ENCODE results near the gene ADAMTS12. TPM values are rescaled to one million over a fixed set of nuclear protein-coding genes. Genes with fewer than 3 reads are reported as not detected.

ADAMTS12 gene
- total RNA-seq, 1 experiment from 2014 or later = 0.15 TPM

GRCh38 chr5:33537240-33537639 is 354.6 kb downstream of the ADAMTS12 start:
- POLR2A ChIA-PET = no interaction called here
- Histone ChIP-seq H3K9me3 (ENCODE audit: control insufficient read depth, insufficient read depth, low read depth, low read length) (no peaks in the 10 kb centered on the region), H3K4me1 (ENCODE audit: control insufficient read depth, insufficient read depth, low read length) (no peaks in the 10 kb centered on the region), H3K27ac (ENCODE audit: low read length) (no peak overlapping the region), H3K4me3 (ENCODE audit: low read depth in 2 of 2, low read length in 2 of 2) (no peak overlapping the region), H3K36me3 (ENCODE audit: control insufficient read depth, insufficient read depth, low read length) (no peaks in the 10 kb centered on the region), H3K27me3 (ENCODE audit: control insufficient read depth, insufficient read depth, low read length) (peaks cover 2% of the 10 kb centered on the region; the same call in 1 of the 2 replicates)
- TF ChIP-seq, protein P1, sequence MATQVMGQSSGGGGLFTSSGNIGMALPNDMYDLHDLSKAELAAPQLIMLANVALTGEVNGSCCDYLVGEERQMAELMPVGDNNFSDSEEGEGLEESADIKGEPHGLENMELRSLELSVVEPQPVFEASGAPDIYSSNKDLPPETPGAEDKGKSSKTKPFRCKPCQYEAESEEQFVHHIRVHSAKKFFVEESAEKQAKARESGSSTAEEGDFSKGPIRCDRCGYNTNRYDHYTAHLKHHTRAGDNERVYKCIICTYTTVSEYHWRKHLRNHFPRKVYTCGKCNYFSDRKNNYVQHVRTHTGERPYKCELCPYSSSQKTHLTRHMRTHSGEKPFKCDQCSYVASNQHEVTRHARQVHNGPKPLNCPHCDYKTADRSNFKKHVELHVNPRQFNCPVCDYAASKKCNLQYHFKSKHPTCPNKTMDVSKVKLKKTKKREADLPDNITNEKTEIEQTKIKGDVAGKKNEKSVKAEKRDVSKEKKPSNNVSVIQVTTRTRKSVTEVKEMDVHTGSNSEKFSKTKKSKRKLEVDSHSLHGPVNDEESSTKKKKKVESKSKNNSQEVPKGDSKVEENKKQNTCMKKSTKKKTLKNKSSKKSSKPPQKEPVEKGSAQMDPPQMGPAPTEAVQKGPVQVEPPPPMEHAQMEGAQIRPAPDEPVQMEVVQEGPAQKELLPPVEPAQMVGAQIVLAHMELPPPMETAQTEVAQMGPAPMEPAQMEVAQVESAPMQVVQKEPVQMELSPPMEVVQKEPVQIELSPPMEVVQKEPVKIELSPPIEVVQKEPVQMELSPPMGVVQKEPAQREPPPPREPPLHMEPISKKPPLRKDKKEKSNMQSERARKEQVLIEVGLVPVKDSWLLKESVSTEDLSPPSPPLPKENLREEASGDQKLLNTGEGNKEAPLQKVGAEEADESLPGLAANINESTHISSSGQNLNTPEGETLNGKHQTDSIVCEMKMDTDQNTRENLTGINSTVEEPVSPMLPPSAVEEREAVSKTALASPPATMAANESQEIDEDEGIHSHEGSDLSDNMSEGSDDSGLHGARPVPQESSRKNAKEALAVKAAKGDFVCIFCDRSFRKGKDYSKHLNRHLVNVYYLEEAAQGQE (IDR thresholded peaks at IDR 0.05; ENCODE audit: insufficient read depth in 1 of 2, low read depth in 2 of 2, low read length in 1 of 2) = no peak
- no peak for TF ChIP-seq TCF7L2 (IDR thresholded peaks at IDR 0.05; ENCODE audit: low read depth, low read length)
- TF ChIP-seq POLR2AphosphoS5 (IDR thresholded peaks at IDR 0.05; ENCODE audit: low read depth, low read length) = no peak
- TF ChIP-seq SIN3A (IDR thresholded peaks at IDR 0.05; ENCODE audit: borderline replicate concordance, insufficient read depth, low read depth, low read length) = no peak
- no peak for TF ChIP-seq CTCF (IDR thresholded peaks at IDR 0.05)
- DNase-seq (ENCODE audit: low read depth, low spot score) (no peak), ATAC-seq (no peak)
- no TSS peak for BruUV-seq (replicated peaks)
- in situ Hi-C loops (cut with HindIII; ENCODE audit: low pct_unique_long_range_greater_than_20kb, low sequenced_read_pairs) = no loop called here
- intact Hi-C loops (cut with micrococcal nuclease; ENCODE audit: unreplicated experiment) = no loop called here
- CTCF ChIA-PET = no interaction called here

DNA sequence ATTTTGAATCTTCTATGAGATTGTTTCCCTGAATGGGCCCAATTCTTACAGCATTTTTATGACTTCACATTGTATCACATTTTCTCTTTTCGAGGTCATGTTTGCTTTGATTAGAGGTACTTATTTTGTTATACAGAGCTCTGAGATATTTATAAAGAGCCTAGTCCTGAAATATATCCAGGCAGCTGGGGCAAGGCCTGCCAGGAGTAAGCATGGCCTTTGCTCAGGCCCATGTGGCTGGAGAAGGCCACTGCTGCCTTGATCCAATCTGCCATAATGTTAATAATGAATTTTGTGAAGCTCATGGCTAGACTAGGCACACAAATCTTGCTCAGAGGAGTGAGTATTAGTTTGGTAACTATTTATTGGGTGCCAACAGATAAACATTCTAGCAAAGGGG is 355.0 kb downstream of the ADAMTS12 start:
- DNase-seq (ENCODE audit: low read depth, low spot score) (no peak), ATAC-seq (no peak)
- intact Hi-C loops (cut with micrococcal nuclease; ENCODE audit: unreplicated experiment) (no loop called here), in situ Hi-C loops (cut with HindIII; ENCODE audit: low pct_unique_long_range_greater_than_20kb, low sequenced_read_pairs) (no loop called here)
- H3K36me3 ChIP-seq (ENCODE audit: control insufficient read depth, insufficient read depth, low read length) = no peaks in the 10 kb centered on the region
- no peaks in the 10 kb centered on the region for H3K4me1 ChIP-seq (ENCODE audit: control insufficient read depth, insufficient read depth, low read length)
- no TSS peak for BruUV-seq (replicated peaks)
- peaks cover 2% of the 10 kb centered on the region; the same call in 1 of the 2 replicates for H3K27me3 ChIP-seq (ENCODE audit: control insufficient read depth, insufficient read depth, low read length)
- no peaks in the 10 kb centered on the region for H3K9me3 ChIP-seq (ENCODE audit: control insufficient read depth, insufficient read depth, low read depth, low read length)
- no peak overlapping the region for H3K4me3 ChIP-seq (ENCODE audit: low read depth in 2 of 2, low read length in 2 of 2)
- TF ChIP-seq SIN3A (IDR thresholded peaks at IDR 0.05; ENCODE audit: borderline replicate concordance, insufficient read depth, low read depth, low read length) (no peak), CTCF (IDR thresholded peaks at IDR 0.05) (no peak), TCF7L2 (IDR thresholded peaks at IDR 0.05; ENCODE audit: low read depth, low read length) (no peak), POLR2AphosphoS5 (IDR thresholded peaks at IDR 0.05; ENCODE audit: low read depth, low read length) (no peak)
- TF ChIP-seq, protein P1 (IDR thresholded peaks at IDR 0.05; ENCODE audit: insufficient read depth in 1 of 2, low read depth in 2 of 2, low read length in 1 of 2) = no peak
- H3K27ac ChIP-seq (ENCODE audit: low read length) = no peak overlapping the region
- CTCF ChIA-PET = no interaction called here
- POLR2A ChIA-PET = no interaction called here
